Suppressor macrophage (primary cell): Measurements from ENCODE around the gene HOXA13.

ENCODE experiments used
- DNase-seq, 4 experiments: peaks; one replicate each; pipeline ENCODE4 v3.0.0-alpha.2; 2020 to 2022

Gene HOXA13

DNA sequence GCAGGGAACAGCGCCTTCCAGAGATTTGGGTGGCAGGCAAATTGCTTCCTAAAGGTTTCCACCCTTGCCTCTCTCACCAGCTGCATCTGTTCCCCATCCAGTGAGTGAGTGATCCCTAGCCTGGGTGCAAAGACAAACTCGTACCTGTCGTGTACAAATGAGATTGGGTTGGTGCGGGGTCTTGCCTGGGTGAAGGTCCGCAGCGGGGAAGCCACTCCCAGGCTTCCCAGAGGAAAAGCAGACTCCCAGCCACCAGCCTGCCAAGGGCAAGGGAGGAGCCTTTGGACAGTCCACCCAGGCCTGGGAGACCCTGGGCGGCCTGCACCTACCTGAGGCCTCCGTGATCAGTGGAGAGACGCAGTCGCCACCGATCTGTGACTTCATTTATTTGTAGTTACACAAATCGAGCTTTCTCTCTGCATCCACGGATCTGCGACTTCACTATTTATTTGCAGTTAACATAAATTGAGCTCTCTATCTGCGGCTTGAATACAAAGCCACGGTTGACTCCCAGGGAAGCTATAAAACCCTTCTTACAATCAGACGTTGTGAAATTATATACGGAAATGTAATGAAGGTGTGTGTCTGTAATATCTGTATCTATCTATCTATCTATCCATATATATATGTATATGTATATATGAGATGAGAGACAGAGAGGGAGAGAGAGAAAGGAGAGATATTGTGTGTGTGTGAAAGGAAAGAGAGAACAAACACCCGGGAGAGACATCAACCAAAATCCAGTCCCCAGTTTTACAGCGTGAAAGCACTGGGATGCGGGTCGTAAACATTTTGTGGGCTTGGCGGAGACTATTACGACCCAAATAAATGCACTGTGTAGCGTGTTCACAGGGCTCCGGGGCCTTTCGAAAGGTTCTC is 40.4 kb downstream of the HOXA13 start:
- DNase-seq = peak in 1 of 4 experiments; percentile 15

DNA sequence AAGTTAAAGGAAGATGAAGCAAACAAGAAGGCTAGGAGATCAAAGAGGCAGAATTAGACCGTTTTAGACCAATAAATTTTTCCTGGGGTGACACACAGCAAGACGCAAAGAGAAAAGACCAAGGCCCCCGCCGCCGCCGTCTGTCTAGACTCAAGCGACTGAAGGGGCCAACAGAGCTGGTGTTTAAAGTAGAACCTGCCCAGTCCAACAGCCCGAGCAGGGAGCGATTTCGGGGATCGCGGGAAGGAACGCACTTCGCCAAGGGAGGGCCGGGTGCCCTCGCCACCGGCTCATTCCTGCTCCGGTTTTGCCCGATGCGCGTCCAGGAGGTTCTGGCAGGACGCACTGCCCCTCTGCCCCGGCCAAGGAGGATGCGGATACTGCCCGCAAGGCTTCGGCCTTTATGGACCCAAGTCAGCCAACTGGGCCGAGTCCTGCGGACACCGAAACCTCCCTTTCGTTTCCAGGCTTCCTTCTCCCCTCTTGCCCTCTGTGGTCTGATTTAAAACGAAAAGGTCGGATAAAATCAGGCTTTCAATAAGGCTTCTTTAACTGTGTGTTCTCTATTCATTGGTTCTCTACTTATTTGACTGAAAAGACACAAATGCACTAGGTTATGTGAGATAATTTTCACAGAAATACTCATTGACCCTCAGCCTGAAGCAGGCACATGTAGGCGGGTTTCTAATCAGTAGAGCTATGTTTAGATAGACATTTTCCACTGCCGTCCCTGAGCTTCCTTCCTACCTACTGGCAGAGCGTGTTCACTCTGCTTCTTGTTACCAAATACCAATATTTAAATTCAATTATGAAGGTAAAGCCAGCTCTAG is 41.2 kb downstream of the HOXA13 start:
- DNase-seq = peak in 2 of 4 experiments; percentile 36 to 47

DNA sequence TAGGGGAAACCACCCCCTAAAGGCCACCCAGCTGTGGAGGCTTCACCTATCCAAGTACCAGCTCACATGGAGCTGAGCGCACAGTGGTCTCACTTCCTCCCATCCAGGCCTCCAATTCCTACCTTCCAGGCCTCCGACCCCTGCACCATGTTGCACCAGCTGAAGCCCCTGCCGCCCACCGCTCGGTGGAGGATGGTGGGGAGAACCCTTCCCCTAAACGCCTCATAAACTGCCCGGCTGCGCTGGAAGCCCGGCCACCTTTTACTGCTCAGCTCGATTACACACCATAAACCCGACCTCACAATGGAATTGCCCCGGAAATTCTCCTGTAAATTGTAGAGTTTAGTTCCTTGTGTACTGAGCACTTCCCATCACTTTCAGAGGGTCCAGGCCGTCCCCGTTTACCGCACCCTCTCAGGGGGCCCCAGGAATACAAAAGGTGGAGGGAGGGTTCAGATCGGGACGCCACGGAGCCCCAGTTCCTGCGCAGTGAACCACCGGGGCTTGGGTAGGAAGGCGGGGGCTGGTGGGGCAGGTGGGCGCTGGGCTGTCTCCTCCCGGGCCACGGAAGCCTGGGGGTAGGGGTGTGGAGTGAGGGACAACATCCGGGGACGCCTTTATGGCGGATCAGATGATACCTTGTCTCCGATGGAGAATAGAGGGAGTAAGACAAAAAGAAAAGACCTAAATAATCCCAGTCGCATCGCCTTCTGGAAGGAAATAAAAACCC is 42.0 kb downstream of the HOXA13 start:
- no peak for DNase-seq

DNA sequence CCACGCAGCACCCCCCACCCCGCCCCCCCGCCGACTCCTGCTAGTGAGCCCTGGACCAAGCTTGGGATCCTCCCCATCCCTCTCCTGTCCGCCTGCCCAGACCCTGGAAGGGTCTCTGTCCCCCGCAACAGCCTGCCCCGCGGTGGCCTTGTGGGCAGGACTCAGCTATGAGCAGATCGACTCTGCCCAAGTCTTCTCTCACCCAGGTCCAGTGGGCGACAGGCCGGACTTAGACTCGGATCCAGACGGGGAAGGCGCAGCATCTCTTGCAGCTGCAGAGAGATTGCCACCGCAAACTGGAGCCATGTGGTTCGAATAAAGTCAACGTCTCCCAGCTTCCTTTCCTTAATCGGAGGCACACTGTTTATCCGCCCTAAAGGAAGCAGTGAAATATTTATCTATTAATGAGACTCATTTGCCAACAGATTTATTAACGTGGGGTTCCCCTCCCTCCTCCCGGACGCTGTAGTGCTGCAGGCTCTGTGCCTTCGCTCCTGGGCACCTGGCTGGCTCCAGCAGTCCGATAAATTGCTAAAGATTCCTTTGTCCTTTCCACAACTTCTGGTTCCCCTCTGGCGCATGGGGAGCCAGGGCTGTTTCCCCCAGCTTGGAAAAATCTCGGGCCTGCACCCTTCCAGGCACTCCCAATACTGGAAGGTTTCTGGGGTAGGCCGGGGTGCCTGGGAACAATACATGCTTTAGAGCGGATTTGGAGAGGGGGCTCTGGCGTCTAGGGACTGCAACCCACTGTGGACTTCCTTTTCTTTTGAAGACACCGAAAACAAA is 42.8 kb downstream of the HOXA13 start:
- peak in 1 of 4 experiments; percentile 18 for DNase-seq

DNA sequence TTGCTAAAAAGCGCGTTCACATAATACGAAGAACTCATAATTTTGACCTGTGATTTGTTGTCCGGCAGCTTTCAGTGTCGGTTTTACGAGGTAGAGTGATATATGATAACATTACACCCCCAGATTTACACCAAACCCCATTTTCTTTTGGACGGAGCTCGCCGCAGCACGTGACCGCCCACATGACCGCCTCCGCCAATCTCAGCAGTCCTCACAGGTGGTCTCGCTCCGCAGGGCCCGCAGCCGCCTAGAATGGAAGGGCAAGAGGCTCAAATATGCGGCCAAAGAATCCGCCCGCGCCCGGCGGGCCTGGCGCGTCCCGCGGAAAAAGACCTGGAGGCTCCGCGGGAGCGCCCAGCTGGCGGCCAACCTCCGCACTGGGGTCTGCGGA is 43.4 kb downstream of the HOXA13 start, which contains the start of gene HOXA7:
Gene HOXA7, minus strand, starts transcription at position 168 of the 391 bp plus-strand sequence. Its CDS starts 130 bp downstream, at position 38.
- peak in 1 of 4 experiments; percentile 24 for DNase-seq

DNA sequence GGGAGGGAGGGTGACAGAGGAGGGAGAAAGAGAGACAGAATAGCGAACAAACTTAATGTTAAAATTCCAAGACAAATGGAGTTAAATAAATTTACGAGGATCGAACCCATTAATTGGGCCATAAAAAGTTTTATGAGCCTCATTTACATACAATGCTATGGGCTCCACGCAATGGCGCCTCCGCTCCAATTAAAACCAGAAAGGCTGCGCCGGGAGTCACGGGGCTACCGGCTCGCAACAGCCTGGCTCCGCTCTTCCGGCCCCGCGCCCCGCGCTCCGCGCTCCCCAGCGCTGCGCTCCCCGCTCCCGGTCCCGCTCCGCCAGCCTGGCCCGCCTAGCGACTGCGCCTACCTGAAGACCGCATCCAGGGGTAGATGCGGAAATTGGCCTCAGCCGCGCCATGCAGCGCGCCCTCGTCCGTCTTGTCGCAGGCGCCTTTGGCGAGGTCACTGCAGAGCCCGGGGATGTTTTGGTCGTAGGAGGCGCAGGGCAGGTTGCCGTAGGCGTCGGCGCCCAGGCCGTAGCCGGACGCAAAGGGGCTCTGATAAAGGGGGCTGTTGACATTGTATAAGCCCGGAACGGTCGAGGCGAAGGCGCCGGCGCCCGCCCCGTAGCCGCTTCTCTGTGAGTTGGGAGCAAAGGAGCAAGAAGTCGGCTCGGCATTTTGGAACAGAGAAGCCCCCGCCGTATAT is 43.9 kb downstream of the HOXA13 start:
- peak in 2 of 4 experiments; percentile 45 to 55 for DNase-seq

DNA sequence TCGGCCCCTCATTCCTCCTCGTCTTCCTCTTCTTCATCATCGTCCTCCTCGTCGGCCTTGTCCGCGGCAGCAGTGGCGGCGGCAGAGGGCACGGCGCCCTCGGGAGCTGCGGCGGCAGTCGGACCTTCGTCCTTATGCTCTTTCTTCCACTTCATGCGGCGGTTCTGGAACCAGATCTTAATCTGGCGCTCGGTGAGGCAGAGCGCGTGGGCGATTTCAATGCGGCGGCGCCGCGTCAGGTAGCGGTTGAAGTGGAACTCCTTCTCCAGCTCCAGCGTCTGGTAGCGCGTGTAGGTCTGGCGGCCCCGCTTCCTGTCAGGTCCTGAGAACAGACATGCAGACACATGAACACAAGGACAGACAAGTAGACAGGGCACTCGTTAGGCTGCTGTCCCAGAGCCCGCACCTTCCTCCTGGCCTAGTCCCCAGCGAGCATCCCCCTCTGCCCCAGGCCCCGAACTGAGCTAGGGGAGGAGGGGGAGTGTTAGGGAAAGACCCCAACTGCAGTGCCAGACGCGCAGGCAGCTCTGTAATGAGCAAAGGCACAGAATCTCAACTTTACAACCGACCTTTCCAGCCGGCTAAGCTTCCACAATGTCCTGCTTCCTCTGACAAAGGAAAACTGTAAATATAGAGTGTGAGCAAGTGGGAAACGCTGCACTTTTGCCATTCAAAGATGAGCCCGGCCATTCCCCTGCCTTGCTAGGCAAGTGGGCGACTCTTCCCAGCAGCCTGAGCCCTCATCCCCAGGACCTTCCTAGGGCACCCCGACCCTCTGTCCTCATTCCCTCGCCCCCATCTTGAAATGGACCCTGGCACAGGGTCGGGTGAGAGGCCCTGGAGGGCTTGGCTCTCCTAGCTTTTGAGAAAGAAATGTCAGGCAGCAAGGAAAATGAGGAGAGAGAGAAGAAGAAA is 44.7 kb downstream of the HOXA13 start:
- DNase-seq = peak in 2 of 4 experiments; percentile 26 to 46

DNA sequence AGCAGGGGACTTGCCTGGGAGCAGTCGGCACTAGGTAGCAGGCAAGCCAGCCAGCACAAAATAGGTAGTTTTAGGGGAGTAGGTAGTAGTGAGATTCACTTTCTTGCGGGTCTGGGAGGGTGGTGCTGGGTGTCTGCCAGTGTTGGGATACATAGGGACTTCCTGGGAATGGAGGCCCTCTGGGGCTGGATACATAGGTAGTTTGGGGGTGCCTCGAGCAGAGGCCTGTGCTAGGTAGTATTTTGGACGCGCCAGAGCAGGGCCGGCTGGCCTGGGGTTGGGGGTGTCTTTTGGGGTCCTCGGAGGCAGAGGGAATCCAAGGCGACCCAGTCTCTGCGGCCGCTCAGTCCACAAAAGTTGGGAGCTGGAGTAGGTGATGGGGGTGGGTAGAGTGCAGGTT is 45.5 kb downstream of the HOXA13 start:
- no peak for DNase-seq

DNA sequence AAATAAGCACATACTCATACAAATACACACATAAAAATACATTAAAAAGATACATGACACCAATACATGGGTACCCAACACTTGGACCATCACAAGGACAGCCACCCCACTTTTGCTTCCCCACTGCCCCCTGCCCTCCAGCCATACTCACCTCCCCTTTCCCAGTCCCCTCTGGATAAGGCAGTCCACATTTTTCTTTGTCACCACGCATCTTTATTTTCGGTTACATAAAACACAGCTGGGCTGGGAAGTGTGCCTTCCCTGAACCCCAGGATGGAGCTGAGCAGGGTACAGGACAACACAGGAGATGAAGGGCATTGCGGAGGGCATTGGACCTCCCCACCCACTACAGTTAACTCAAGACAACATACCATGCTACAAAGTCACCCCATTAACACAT is 46.4 kb downstream of the HOXA13 start:
- DNase-seq = no peak

DNA sequence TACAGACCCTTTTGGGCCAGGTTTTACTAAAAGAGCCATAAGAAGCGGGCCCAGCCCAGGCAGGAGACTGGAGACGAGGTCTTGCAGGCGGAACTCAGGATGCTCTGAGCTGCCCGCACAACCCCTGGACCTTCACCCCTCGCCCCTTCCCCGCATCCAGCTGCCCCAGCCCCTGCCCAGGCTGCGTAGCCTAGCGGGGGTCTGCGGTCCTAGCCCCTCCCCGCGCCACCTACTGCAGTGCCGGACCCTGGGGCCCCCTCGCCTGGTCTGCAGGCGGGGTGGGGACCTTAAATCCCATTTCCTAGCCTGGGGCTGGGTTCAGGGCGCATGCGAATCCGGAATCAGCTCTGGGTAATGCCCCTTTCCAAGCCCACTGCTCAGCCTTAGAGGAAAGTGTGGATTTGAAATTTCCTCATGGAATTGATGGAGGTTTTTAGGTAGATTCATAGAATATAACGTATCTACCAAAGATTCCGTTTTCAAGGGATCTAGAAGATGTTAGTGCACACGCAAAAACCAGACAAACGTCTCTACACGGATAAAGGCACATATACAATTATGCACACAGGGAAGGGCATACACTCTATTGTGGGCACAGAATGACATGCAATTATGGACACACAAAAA is 47.0 kb downstream of the HOXA13 start:
- no peak for DNase-seq

DNA sequence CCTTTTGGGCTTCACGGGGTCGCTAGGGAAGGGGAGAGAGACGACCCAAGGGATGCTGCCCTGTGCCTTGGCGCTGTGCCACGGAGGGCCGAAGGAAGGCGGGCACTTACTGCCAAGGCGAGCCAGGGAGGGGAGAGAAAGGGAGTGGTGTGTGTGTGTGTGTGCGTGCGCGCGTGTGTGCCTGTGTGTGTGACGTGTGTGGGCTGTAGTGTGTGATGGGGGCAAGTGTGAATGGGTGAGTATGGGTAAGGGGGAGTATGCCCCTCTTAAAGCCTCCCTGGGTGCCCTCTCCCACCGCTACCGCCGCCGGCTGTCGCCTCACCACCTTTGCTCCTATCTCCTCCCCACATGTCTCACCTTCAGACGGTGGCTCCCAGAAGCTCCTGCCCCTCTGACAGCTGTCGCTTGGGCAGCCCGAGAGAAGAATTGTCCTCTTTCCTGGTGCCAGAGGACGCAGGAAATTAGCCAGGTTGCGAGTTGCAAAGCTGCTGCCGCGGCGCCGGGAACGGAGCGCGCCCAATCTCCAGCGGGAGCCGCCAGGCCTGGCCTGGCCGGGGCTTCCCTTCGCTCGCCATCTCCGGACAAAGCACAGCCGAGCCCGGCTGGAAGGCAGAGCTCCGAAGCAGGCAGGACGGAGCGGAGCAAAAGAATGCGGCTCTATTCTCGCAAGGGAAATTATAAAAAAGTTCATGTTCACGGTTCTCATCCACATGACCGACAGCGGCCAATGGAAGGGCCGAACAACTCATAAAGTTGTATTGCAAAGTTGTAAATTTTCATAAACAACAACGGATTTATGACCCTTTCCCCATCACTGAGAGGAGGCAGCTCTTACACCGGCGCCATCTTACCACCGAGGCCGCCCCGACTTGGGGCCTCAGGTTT is 47.7 kb downstream of the HOXA13 start, which contains the start of gene HOXA3:
Gene HOXA3, minus strand, starts transcription at position 653 of the 885 bp plus-strand sequence. CDS start 41,943 bp downstream, outside the sequence.
- DNase-seq = peak in 2 of 4 experiments; percentile 46 to 57

DNA sequence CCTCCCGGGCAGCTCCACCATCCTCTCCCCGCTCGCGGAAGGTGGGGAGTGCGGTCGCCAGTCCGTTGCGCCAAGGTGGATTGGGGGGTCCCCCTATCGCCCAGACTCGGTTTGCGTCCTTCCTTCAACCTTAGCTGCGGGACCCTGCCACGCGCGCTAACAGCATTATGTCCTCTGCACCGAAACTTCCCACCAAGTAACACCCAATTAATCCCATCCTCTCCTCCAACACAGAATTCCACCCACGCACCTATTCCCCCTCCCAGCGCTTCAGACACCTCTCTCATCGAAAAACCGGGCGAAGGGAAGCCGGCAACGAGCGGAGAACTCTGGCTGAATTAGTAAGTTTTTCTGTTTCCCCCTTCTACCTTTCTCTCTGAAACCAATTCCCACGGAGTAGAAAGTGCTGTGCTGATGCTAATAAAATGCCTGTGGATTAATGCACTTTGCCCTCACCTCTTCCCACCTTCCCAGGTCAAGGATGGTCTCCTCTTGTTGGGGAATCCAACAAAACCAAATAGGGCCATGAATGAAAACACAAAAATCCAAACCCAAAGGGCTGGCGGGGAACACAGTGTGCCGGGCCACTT is 48.5 kb downstream of the HOXA13 start:
- DNase-seq = peak in 1 of 4 experiments; percentile 9

DNA sequence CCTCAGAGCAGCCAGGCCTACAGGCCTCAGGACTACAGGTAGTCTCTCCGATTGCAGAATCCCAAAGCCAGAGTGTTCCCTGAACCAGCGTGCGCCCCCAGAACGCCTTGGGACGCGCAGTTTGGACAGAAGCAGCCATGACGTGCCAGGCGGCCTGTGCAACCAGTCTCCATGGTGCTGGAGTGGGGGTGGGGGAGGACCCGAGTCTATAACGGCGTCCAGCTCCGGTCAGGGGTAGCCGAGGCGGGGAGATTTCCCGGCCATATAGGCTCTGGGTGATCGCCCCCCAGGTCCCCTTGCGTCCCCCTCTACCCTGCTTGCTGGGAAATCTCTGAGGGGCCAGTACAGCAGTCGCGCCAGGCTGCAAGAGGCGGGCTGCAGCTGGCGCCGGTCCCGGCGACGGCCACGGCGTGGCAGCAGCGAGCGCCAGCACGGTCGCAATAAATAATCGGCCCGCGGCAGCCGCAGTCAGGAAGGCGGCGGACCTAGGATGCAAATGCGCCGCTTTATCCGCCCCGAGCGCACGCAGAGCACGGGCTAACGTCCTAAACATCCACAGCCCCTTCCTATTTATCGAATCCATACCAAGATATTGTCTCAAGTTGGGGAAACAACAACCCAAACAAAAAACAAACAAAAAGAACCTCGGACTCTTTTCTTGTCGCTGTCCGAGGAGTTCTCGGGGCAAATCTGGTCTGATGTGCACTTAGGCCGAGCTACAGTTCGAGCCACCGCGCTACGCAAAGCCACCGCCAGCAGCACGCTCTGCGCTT is 49.1 kb downstream of the HOXA13 start:
- peak; percentile 79 to 90 (median 86) for DNase-seq

DNA sequence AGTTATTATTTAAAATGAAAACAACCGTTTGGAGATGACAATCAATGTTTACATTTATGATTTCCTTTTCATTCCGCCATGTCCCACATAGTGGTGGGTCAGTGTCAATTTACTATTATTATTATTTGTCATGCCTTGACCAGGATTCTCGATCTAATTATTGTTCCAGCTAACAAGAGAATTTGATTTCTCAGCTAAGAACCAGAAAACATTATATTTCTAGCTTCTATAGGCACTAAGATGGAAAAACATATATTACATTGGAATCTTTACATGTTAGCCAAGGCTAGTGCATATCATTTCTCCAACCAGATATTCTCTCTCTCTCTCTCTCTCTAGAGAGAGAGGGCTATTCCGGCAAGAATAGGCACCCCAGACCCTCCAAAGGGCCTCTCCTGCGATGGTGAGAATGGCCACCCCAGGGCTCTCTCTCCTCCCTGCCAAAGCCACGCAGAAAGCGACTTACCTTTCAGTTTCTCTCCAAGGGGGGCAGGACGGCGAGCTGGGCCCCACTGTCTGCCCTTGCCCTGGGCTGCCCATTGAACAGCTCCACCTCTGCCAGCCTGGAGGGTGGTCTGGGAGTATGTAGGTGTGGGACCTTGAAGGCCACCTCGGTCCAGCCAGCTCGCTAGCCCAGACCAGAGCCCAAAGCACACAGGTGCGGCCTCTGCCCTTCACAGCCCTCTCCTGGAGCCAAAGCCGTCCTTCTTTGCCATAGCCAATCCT is 49.9 kb downstream of the HOXA13 start:
- no peak for DNase-seq

DNA sequence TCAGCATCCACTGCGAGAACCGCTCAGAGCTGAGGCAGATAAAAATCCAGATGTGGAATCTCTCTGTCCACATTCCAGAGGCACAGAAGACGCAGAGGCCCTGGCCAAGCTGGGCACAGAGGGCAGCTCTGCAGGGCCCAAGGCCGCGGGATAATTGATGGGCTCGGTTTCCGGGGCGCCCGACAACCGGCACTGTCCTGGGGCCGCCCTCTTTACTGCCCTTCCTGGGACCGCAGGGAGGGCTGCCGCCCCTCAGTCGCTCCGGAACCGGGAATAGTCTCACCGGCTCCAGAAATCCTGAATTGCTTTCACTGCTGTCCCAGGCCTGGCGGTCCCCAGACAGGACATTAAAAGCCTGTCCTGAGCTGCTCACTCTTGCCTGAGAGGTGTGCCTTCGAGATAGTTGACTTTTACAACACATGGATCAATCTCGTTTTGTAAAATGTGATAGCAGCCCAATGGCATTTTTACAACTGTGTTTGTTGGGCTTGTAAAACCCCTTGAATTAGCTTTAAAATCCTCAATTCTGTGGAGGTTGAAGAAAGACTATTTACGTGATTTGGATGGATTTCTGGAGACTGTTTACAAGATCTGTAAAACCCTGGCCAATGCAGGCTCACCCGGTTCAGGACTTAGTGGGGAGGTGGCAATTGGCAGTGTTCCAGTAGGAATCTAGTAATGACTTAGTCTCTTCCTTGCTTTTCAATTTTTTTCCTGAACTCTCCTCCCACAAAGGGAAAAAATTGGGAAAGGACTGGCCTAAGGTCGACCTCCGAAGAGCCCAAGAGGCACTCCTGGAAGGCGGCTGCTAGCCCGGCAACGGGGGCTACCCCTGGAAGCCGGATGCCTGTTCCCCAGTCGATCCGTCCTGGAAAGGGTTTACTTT is 50.9 kb downstream of the HOXA13 start:
- DNase-seq = no peak
